PFSK-1 (cell line): Measurements from ENCODE around the gene EVI2A.

Experiments used
- POLR2AphosphoS5 ChIP-seq: IDR thresholded peaks from 2 replicates; pipeline ENCODE4 v1.6.1; 2012; ENCODE audit warnings: low read depth, mild to moderate bottlenecking, control low read depth, low read length, moderate library complexity
- TAF1 ChIP-seq: IDR thresholded peaks from 2 replicates; pipeline ENCODE4 v1.6.1; 2012; ENCODE audit warnings: low read length, control low read depth, borderline replicate concordance; ENCODE audit not compliant: insufficient read depth

- TF ChIP-seq TAF1 = no peak
- no peak for TF ChIP-seq POLR2AphosphoS5
These were observed 46.3 kb downstream of the EVI2A start for GRCh38 chr17:31275116-31275515.
